ENCODE measurements around the gene B3GNT8. TPM values are rescaled to one million over a fixed set of nuclear protein-coding genes. Genes with fewer than 3 reads are reported as not detected.

Gene B3GNT8
- total RNA-seq, 1 experiment from 2014 or later, result not detected

DNA sequence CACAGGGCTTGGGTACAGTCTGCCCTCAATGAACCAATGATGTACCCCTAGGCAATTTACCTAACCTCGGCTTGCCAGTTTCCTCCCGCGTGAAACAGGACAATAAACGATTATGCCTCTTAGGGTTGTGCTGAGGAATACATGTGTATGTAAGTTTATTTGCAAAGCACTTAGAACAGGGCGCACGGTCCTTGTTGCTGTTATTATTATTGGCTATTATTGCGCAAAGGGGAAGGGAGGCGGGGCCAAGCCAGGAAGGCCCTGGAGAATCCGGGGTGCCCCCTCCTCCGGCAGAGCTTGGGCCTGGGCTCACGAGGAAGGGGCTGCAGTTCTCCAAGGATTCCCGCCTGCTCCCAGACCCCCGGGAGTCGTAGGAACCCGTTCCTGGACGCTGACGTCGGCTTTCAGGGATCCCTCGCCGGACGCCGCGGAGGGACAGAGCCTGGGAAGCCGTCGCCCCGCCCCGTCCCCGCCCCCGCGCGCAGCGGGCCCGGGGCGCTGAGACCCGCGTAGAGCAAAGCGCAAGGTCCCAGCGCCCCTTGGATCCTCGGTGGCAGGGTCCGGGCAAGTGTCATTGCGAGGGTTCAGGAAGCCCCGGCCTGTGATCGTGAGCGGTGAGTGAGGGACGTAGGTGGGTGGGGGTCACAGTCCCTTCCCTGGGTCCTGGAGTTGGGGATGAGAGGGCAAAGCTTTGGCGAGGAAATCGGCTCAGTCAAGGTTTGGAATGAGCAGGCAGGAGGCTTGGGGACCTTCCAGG lies 50.8 kb downstream of the B3GNT8 start, which contains the start of gene TMEM91:
TMEM91 (plus strand) TSS at position 293 of the 757 bp plus-strand sequence. CDS start 1,777 bp downstream, outside the sequence.
- in situ Hi-C loops (cut with HindIII; ENCODE audit: low pct_unique_long_range_greater_than_20kb, low sequenced_read_pairs), result no loop called here
- DNase-seq (ENCODE audit: low read depth, low spot score), result peak; percentile 27

Small RNAs within 50 kb of the gene (small RNA-seq; reads per million reads assigned to genes)
- 0 reads per million in 2 experiments for gene RF00017

Other genes with a start within 250 kb of the B3GNT8 start
- not detected in 2 replicates for gene CYP2S1, start 234.2 kb downstream of the B3GNT8 start, total RNA-seq (2014; rRNA removed; shearing (Covaris generic))
- gene AXL, start 208.2 kb downstream of the B3GNT8 start, total RNA-seq (2014; rRNA removed; shearing (Covaris generic)), result 0.03 TPM in 1 of 2 replicates, not detected in the other
- gene HNRNPUL1, start 163.0 kb downstream of the B3GNT8 start, total RNA-seq (2014; rRNA removed; shearing (Covaris generic)), result 56.4 and 59.7 TPM in 2 replicates
- 6.9 and 9.8 TPM in 2 replicates for gene CCDC97, start 117.2 kb downstream of the B3GNT8 start, total RNA-seq (2014; rRNA removed; shearing (Covaris generic))
- 4.3 and 5.5 TPM in 2 replicates for gene TGFB1, start 73.5 kb downstream of the B3GNT8 start, total RNA-seq (2014; rRNA removed; shearing (Covaris generic))
- gene B9D2, start 63.2 kb downstream of the B3GNT8 start, total RNA-seq (2014; rRNA removed; shearing (Covaris generic)), result 0.69 and 2.6 TPM in 2 replicates
- gene TMEM91, start 50.8 kb downstream of the B3GNT8 start, total RNA-seq (2014; rRNA removed; shearing (Covaris generic)), result 0.26 TPM in 1 of 2 replicates, not detected in the other
- gene EXOSC5, start 30.0 kb downstream of the B3GNT8 start, total RNA-seq (2014; rRNA removed; shearing (Covaris generic)), result 39.1 and 39.3 TPM in 2 replicates
- gene BCKDHA, start 29.6 kb downstream of the B3GNT8 start, total RNA-seq (2014; rRNA removed; shearing (Covaris generic)), result 45.3 and 52.0 TPM in 2 replicates
- 34.7 and 37.6 TPM in 2 replicates for gene DMAC2, start 12.5 kb upstream of the B3GNT8 start, total RNA-seq (2014; rRNA removed; shearing (Covaris generic))
- gene ERICH4, start 15.8 kb upstream of the B3GNT8 start, total RNA-seq (2014; rRNA removed; shearing (Covaris generic)), result not detected in 2 replicates
- gene CEACAM21, start 148.8 kb upstream of the B3GNT8 start, total RNA-seq (2014; rRNA removed; shearing (Covaris generic)), result 0.21 TPM in 1 of 2 replicates, not detected in the other
- not detected in 2 replicates for gene CEACAM4, start 199.7 kb upstream of the B3GNT8 start, total RNA-seq (2014; rRNA removed; shearing (Covaris generic))

Data from SK-MEL-5 (cell line).